Measurements from ENCODE around the gene PIGS.

DNA sequence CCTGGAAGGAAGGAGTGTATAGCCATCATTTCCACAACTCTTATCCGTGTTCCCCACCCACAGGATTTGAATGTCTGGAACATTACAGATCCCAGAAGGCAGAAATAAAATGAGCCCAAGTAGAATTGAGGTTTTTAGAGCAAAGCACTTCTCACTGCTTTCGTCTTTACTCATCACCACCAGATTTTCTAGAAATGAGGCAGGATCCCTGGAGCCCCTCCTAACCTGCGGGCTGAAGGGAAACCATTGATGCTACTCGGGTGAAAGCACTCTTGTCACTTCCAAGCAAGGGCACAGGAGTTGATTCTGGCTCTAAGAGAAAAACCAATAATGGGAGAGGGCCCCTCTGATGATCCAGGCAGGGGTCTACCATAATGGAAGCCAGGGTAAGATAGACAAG, 8.2 kb upstream of the PIGS start:
- TF ChIP-seq, protein P1, sequence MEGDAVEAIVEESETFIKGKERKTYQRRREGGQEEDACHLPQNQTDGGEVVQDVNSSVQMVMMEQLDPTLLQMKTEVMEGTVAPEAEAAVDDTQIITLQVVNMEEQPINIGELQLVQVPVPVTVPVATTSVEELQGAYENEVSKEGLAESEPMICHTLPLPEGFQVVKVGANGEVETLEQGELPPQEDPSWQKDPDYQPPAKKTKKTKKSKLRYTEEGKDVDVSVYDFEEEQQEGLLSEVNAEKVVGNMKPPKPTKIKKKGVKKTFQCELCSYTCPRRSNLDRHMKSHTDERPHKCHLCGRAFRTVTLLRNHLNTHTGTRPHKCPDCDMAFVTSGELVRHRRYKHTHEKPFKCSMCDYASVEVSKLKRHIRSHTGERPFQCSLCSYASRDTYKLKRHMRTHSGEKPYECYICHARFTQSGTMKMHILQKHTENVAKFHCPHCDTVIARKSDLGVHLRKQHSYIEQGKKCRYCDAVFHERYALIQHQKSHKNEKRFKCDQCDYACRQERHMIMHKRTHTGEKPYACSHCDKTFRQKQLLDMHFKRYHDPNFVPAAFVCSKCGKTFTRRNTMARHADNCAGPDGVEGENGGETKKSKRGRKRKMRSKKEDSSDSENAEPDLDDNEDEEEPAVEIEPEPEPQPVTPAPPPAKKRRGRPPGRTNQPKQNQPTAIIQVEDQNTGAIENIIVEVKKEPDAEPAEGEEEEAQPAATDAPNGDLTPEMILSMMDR (IDR thresholded peaks at IDR 0.05): no peak
- TF ChIP-seq POLR2A (IDR thresholded peaks at IDR 0.05): no peak
- no peak for TF ChIP-seq EP300 (IDR thresholded peaks at IDR 0.05)
